ENCODE measurements around the gene CDC5L.

- no peak for TF ChIP-seq EZH2 (IDR thresholded peaks at IDR 0.05; ENCODE audit: borderline replicate concordance, low read depth, low read length, severe bottlenecking)
- TF ChIP-seq CTCF (IDR thresholded peaks at IDR 0.05; ENCODE audit: borderline replicate concordance, extremely low read depth, low read length, poor library complexity, severe bottlenecking), result no peak
These were observed 14.5 kb upstream of the CDC5L start for GRCh38 chr6:44373051-44373450.

Data from DND-41 (cell line).